Neural cell (in vitro differentiated cells): ENCODE data around the gene WBP11. TPM values are rescaled to one million over a fixed set of nuclear protein-coding genes. Genes with fewer than 3 reads are reported as not detected.

ENCODE experiments used
- H2AFZ ChIP-seq: fragments of 200-600, 300-800 bp; sonication (generic), shearing (Covaris generic); 2 replicates; pipeline ENCODE4 v1.6.0; 2014; ENCODE audit warnings: low read depth, mild to moderate bottlenecking, antibody characterized with exemption, low read length, moderate library complexity
- H3F3A ChIP-seq: fragments of 200-600 bp; shearing (Covaris generic); 2 replicates; pipeline ENCODE4 v1.6.1; 2016; ENCODE audit warnings: mild to moderate bottlenecking, moderate library complexity, mixed read lengths, antibody characterized with exemption, low read length; ENCODE audit not compliant: insufficient read depth, poor library complexity, severe bottlenecking
- H3K27ac ChIP-seq: fragments of 200-600, 300-800 bp; sonication (generic), shearing (Covaris generic); 2 replicates; pipeline ENCODE4 v1.5.1; 2014; ENCODE audit warnings: mild to moderate bottlenecking, low read length, moderate library complexity
- H3K27me3 ChIP-seq: fragments of 300-800, 200-600 bp; sonication (generic), shearing (Covaris generic); 2 replicates; pipeline ENCODE4 v1.6.0; 2014; ENCODE audit warnings: mild to moderate bottlenecking, low read depth, low read length, moderate library complexity; ENCODE audit not compliant: insufficient read depth
- H3K36me3 ChIP-seq: fragments of 300-800, 200-600 bp; sonication (generic), shearing (Covaris generic); 2 replicates; pipeline ENCODE4 v1.5.1; 2014; ENCODE audit warnings: mild to moderate bottlenecking, antibody characterized with exemption, low read length, moderate library complexity; ENCODE audit not compliant: insufficient read depth
- H3K4me2 ChIP-seq: fragments of 300-800, 200-600 bp; sonication (generic), shearing (Covaris generic); 2 replicates; pipeline ENCODE4 v1.6.0; 2014; ENCODE audit warnings: mild to moderate bottlenecking, low read length
- H3K4me3 ChIP-seq: fragments of 300-800, 200-600 bp; sonication (generic), shearing (Covaris generic); 2 replicates; pipeline ENCODE4 v1.5.1; 2014; ENCODE audit warnings: mild to moderate bottlenecking, low read length, moderate library complexity
- H3K79me2 ChIP-seq: fragments of 200-600 bp; shearing (Covaris generic); replicated peaks from 2 replicates; pipeline ENCODE4 v1.6.0; 2014; ENCODE audit warnings: mild to moderate bottlenecking, low read length, moderate library complexity; ENCODE audit not compliant: insufficient read depth
- H3K9ac ChIP-seq: fragments of 300-800, 200-600 bp; sonication (generic), shearing (Covaris generic); 2 replicates; pipeline ENCODE4 v1.6.1; 2016; ENCODE audit warnings: mild to moderate bottlenecking, low read length, mixed read lengths
- H3K9me2 ChIP-seq: fragments of 200-600 bp; shearing (Covaris generic); 2 replicates; pipeline ENCODE4 v1.6.1; 2016; ENCODE audit warnings: mild to moderate bottlenecking, low read length, mixed read lengths; ENCODE audit not compliant: insufficient read depth
- H3K9me3 ChIP-seq: fragments of 200-600, 300-800 bp; sonication (generic), shearing (Covaris generic); 2 replicates; pipeline ENCODE4 v1.6.1; 2016; ENCODE audit warnings: mild to moderate bottlenecking, mixed run types, low read length, moderate library complexity, mixed read lengths
- H4K20me1 ChIP-seq: fragments of 200-600 bp; shearing (Covaris generic); 2 replicates; pipeline ENCODE4 v1.6.1; 2016; ENCODE audit warnings: mild to moderate bottlenecking, mixed run types; ENCODE audit not compliant: insufficient read depth
- EP300 ChIP-seq: fragments of 450-650 bp; conservative IDR thresholded peaks from 2 replicates; pipeline ENCODE4 v1.6.1; 2014; ENCODE audit warnings: antibody characterized with exemption, mild to moderate bottlenecking, moderate library complexity; ENCODE audit not compliant: poor library complexity, severe bottlenecking
- EZH2 ChIP-seq: fragments of 200-600, 300-800 bp; shearing (Covaris generic), sonication (generic); IDR thresholded peaks from 2 replicates; pipeline ENCODE4 v1.6.1; 2014; ENCODE audit warnings: antibody characterized with exemption, low read length, borderline replicate concordance, mild to moderate bottlenecking; ENCODE audit not compliant: insufficient read depth, poor library complexity, severe bottlenecking
- MXI1 ChIP-seq: fragments of 450-650 bp; conservative IDR thresholded peaks from 2 replicates; pipeline ENCODE4 v1.6.1; 2014; ENCODE audit warnings: antibody characterized with exemption, mild to moderate bottlenecking; ENCODE audit not compliant: poor library complexity, severe bottlenecking
- POLR2AphosphoS5 ChIP-seq: IDR thresholded peaks from 2 replicates; pipeline ENCODE4 v1.6.1; 2012
- RAD21 ChIP-seq: fragments of 450-650 bp; conservative IDR thresholded peaks from 2 replicates; pipeline ENCODE4 v1.6.1; 2014; ENCODE audit warnings: antibody characterized with exemption, mild to moderate bottlenecking, moderate library complexity
- SMC3 ChIP-seq: fragments of 450-650 bp; conservative IDR thresholded peaks from 2 replicates; pipeline ENCODE4 v1.6.1; 2014; ENCODE audit warnings: antibody characterized with exemption, mild to moderate bottlenecking, moderate library complexity; ENCODE audit not compliant: poor library complexity
- TAF1 ChIP-seq: IDR thresholded peaks from 2 replicates; pipeline ENCODE4 v1.6.1; 2012; ENCODE audit warnings: low read depth
- polyA plus RNA-seq: library from polyadenylated mRNA; depleted of rRNA; stranded (reverse); fragments of >200 nt; gene quantifications from 2 replicates; pipeline ENCODE4 v1.2.3, GENCODE V29; 2014
- TF ChIP-seq, protein P1 (sequence below): fragments of 450-650 bp; IDR thresholded peaks from 2 replicates; pipeline ENCODE4 v1.5.1; 2014; ENCODE audit warnings: antibody characterized with exemption, mild to moderate bottlenecking, moderate library complexity; ENCODE audit not compliant: poor library complexity, severe bottlenecking
- TF ChIP-seq, protein P2 (sequence below): IDR thresholded peaks from 2 replicates; pipeline ENCODE4 v1.6.1; 2012; ENCODE audit warnings: borderline replicate concordance

The WBP11 gene
- polyA plus RNA-seq, 1 donor from 2014 or later: 12.9 TPM

DNA sequence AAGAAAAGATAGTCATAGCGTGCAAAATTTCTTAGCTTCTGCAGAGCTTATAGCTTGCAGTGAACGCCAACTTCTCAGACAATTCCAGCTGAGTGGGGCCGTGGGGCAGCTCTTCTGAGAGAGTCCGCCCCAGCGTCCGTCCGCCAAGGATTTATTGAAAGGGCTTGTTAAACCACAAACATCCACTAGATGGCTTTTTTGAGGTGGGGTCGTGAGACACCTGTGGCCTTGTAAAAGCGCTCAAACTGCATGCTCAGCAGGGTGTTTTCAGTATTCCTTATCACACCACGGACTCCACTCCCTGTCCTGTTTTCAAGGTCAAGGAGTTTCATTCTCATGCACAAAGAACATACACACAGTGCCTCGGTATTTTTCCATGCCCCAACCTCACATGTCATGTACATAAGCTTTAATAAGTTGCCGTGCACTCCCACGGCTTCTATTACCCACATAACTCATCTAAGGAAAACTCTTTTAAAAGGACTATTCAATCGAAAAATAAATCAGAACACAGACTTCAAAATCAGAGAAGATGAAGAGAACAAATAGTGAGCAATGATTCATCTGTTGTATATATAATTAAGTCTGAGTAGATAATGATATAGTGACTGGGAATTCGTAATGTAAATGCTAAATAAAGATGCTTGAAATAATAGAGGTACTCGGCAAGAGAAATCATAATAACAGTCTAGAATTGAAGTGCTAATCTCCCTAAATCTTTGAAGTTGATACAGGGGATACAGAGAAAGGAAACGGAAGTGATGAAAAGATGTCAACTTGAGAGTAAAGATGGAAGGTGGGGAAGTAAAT is 46.7 kb downstream of the WBP11 start:
- Histone ChIP-seq H3K9ac (no peak overlapping the region), H3K9me3 (no peaks in the 10 kb centered on the region), H2AFZ (no peak overlapping the region), H3K9me2 (no peaks in the 10 kb centered on the region), H3K4me2 (no peak overlapping the region), H3K27me3 (no peaks in the 10 kb centered on the region), H4K20me1 (no peaks in the 10 kb centered on the region), H3F3A (no peaks in the 10 kb centered on the region), H3K27ac (no peak overlapping the region), H3K4me3 (no peak overlapping the region), H3K36me3 (no peaks in the 10 kb centered on the region), H3K79me2 (no peaks in the 10 kb centered on the region)
- no peak for TF ChIP-seq SMC3
- no peak for TF ChIP-seq MXI1
- no peak for TF ChIP-seq TAF1
- TF ChIP-seq RAD21: no peak
- TF ChIP-seq, protein P1, sequence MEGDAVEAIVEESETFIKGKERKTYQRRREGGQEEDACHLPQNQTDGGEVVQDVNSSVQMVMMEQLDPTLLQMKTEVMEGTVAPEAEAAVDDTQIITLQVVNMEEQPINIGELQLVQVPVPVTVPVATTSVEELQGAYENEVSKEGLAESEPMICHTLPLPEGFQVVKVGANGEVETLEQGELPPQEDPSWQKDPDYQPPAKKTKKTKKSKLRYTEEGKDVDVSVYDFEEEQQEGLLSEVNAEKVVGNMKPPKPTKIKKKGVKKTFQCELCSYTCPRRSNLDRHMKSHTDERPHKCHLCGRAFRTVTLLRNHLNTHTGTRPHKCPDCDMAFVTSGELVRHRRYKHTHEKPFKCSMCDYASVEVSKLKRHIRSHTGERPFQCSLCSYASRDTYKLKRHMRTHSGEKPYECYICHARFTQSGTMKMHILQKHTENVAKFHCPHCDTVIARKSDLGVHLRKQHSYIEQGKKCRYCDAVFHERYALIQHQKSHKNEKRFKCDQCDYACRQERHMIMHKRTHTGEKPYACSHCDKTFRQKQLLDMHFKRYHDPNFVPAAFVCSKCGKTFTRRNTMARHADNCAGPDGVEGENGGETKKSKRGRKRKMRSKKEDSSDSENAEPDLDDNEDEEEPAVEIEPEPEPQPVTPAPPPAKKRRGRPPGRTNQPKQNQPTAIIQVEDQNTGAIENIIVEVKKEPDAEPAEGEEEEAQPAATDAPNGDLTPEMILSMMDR: no peak
- no peak for TF ChIP-seq EP300

DNA sequence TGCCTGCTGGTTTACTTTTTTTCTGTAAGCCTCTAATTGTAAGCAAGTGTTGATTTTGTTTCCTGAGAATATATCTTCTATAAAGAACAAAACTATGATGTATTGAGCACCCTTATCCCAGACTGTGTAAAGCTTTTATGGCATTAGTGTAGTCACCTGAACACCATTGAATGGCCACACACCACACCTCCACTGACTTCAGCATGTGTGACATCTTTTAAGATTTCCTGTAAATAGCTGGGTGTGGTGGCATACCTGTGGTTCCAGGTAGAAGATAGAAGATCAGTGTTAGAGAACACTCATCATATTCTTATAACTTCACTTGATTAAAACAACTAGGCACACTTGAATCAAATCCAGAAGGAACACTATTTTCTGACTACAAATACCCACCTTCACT is 51.3 kb downstream of the WBP11 start:
- Histone ChIP-seq H3K9ac (no peak overlapping the region), H3K27ac (no peak overlapping the region), H3K4me2 (no peak overlapping the region), H3K4me3 (no peak overlapping the region), H3K79me2 (no peaks in the 10 kb centered on the region), H3K9me2 (no peaks in the 10 kb centered on the region), H3K9me3 (no peaks in the 10 kb centered on the region), H3F3A (no peaks in the 10 kb centered on the region), H4K20me1 (no peaks in the 10 kb centered on the region), H3K27me3 (no peaks in the 10 kb centered on the region), H3K36me3 (no peaks in the 10 kb centered on the region), H2AFZ (no peak overlapping the region)
- TF ChIP-seq, protein P1: no peak
- TF ChIP-seq SMC3 (no peak), RAD21 (no peak), EZH2 (no peak), TAF1 (no peak), EP300 (no peak), POLR2AphosphoS5 (no peak), MXI1 (no peak)
- TF ChIP-seq, protein P2, sequence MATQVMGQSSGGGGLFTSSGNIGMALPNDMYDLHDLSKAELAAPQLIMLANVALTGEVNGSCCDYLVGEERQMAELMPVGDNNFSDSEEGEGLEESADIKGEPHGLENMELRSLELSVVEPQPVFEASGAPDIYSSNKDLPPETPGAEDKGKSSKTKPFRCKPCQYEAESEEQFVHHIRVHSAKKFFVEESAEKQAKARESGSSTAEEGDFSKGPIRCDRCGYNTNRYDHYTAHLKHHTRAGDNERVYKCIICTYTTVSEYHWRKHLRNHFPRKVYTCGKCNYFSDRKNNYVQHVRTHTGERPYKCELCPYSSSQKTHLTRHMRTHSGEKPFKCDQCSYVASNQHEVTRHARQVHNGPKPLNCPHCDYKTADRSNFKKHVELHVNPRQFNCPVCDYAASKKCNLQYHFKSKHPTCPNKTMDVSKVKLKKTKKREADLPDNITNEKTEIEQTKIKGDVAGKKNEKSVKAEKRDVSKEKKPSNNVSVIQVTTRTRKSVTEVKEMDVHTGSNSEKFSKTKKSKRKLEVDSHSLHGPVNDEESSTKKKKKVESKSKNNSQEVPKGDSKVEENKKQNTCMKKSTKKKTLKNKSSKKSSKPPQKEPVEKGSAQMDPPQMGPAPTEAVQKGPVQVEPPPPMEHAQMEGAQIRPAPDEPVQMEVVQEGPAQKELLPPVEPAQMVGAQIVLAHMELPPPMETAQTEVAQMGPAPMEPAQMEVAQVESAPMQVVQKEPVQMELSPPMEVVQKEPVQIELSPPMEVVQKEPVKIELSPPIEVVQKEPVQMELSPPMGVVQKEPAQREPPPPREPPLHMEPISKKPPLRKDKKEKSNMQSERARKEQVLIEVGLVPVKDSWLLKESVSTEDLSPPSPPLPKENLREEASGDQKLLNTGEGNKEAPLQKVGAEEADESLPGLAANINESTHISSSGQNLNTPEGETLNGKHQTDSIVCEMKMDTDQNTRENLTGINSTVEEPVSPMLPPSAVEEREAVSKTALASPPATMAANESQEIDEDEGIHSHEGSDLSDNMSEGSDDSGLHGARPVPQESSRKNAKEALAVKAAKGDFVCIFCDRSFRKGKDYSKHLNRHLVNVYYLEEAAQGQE: no peak
